Measurements from ENCODE around the gene GFPT2. TPM values are rescaled to one million over a fixed set of nuclear protein-coding genes. Genes with fewer than 3 reads are reported as not detected.

GFPT2 gene
- total RNA-seq, 2 donors from 2014 or later = 0.80 to 2.1 TPM

DNA sequence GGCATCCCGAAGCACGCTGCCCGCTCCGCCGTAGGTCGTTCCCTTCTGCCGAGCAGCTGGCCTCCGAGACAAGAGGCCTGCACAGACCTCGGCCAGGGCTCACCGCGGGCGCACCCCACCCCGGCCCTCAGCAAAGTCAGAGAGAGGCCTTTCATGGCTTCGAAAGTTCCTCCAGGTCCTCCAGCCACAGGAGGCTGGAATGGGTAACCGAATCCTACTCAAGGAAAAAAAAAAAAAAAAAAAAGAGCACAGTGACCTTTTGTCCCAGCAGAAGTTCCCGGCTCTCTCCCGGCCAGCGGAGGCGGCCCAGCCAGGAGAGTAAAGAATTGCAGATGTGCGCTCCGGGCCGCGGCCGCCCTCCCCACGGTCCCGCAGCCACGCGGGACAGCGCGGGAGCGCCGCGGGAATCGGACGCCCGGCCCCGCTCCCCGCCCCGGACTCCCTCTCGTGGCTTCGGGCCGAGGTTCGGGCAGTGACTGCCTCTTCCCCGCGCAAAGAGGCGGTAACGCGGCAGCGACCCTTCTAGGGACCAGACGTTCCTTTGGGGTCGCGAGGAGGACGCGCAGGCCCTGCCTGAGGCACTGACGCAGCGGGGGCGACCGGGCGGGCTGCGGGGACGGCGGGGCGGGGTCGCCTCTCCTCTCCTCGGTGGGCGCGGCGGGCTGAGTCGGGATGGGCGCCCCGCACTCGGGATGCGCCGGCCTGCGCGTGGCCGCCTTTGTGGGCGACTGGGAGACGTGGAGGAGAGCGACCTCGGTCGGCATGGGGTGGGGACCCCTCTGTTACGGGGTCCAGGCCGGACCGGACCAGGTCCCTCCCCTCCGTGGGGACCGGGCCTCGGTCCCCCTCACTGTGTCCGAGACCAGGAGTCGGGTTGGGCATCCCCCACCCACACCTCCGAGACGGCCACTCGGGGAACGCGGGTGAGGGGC lies 754 bp downstream of the GFPT2 start:
- peaks cover 47% of the 10 kb centered on the region for H3K27me3 Mint-ChIP-seq
- H3K4me1 Mint-ChIP-seq = peaks cover 7% of the 10 kb centered on the region
- no peaks in the 10 kb centered on the region for H3K9me3 ChIP-seq (ENCODE audit: control insufficient read depth, low read length, poor library complexity, severe bottlenecking)
- ATAC-seq (no peak), DNase-seq (no peak)
- H3K36me3 Mint-ChIP-seq (ENCODE audit: low read depth) = peaks cover 2% of the 10 kb centered on the region
- peak overlapping the region; percentile 70 for H3K4me3 Mint-ChIP-seq
- H3K27ac Mint-ChIP-seq = no peak overlapping the region

DNA sequence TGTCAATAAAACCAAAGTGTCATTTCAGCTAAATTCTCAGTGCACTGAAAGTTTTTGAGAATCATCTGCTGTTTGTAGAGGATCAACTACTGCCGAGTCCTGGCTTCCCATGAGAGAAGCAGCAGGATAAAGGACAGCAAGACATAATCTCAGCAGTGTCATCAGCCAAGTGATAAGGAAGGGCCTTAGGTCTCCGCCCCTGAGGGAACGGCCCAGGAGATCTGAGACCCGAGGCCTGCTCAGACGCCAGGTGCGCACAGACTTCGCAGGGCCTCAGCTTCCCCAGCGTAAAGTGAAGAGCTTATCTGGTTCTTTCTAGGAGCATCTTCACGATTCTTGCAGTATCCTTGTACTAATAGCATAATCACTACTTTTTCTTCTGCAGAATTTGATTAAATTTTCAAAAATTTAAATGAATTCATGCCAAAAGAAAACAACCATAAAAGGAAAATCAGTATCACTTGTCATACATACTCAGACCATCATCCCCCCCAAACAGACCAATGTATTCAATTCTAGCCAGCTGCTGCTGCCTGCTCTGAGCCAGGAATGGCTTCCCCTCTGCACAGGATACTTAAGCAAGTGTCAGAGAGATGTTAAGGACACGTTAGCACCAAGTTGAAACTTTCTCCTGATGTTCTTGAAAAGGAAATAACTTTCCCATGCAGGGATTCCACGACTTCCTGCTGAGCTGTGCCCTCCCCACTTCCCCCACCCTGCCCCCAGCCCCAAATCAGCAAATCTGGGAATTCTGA lies 2.2 kb downstream of the GFPT2 start:
- Mint-ChIP-seq H3K4me3 (no peak overlapping the region), H3K4me1 (peaks cover 7% of the 10 kb centered on the region), H3K36me3 (ENCODE audit: low read depth) (no peaks in the 10 kb centered on the region), H3K27ac (no peak overlapping the region), H3K27me3 (peaks cover 48% of the 10 kb centered on the region)
- no peak for DNase-seq
- no peaks in the 10 kb centered on the region for H3K9me3 ChIP-seq (ENCODE audit: control insufficient read depth, low read length, poor library complexity, severe bottlenecking)
- ATAC-seq = no peak

DNA sequence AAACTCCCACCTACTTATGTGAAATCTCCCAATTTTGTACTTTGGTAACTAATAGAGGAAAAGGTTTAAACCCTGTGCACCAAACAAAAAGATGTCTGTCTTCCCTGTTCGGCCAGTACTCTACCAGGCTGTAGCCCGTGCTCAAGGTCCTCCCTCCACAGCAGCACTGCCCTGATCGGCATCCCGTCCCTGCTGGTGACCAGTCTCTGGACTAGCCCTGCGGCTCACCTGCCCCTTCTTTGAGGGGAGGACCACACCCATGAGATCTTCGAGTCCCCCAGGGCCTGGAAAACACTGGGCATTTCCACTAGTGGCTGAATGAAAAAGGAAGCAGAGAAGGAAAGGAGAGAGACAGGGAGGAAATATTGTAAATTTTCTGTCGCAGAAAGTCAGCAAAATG lies 2.8 kb downstream of the GFPT2 start:
- no peak overlapping the region for H3K27ac Mint-ChIP-seq
- ATAC-seq (no peak), DNase-seq (no peak)
- H3K36me3 Mint-ChIP-seq (ENCODE audit: low read depth) = no peaks in the 10 kb centered on the region
- H3K27me3 Mint-ChIP-seq = peaks cover 49% of the 10 kb centered on the region
- no peak overlapping the region for H3K4me3 Mint-ChIP-seq
- peaks cover 7% of the 10 kb centered on the region for H3K4me1 Mint-ChIP-seq
- H3K9me3 ChIP-seq (ENCODE audit: control insufficient read depth, low read length, poor library complexity, severe bottlenecking) = no peaks in the 10 kb centered on the region

DNA sequence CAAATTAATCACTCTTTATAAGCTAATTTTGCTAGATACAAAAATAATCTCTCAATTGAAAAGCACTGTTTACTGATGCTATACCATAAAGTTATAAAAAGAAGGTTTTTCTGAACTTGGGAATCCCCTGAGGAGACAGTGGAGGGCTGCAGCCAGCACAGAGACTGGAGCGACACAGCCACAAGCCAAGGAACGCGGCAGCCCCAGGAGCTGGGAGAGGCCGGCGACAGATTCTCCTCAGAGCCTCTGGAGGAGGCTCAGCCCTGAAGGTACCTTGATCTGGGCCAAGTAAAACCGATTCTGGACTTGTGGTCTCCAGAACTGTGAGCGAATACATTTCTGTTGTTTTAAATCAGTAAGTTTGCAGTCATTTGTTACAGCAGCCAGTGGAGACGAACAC lies 3.7 kb downstream of the GFPT2 start:
- no peaks in the 10 kb centered on the region for H3K36me3 Mint-ChIP-seq (ENCODE audit: low read depth)
- H3K9me3 ChIP-seq (ENCODE audit: control insufficient read depth, low read length, poor library complexity, severe bottlenecking) = no peaks in the 10 kb centered on the region
- H3K4me3 Mint-ChIP-seq = no peak overlapping the region
- no peak for ATAC-seq
- H3K27ac Mint-ChIP-seq = no peak overlapping the region
- peaks cover 5% of the 10 kb centered on the region for H3K4me1 Mint-ChIP-seq
- DNase-seq = no peak
- H3K27me3 Mint-ChIP-seq = peaks cover 51% of the 10 kb centered on the region

DNA sequence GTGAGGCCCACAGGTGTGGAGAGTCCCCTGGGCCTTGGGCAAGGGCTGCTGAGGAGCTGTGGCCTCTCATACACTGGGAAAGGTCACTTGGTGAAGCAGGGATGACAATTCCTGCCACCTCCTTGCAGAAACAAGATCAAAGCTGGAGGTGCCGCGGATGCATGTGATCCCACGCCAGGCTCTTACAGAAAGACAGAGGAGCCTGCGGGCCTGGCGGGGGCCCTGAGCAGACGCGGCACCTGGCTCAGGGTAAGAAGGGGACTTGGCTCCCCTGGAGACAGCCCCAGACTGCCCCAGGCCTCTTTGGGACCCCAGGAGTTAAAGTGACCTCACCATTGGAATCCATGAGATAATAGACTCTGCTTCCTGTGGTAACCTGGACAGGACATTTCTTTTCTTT lies 4.8 kb downstream of the GFPT2 start:
- no peaks in the 10 kb centered on the region for H3K9me3 ChIP-seq (ENCODE audit: control insufficient read depth, low read length, poor library complexity, severe bottlenecking)
- H3K27ac Mint-ChIP-seq = no peak overlapping the region
- H3K27me3 Mint-ChIP-seq = peaks cover 49% of the 10 kb centered on the region
- ATAC-seq (no peak), DNase-seq (no peak)
- no peaks in the 10 kb centered on the region for H3K36me3 Mint-ChIP-seq (ENCODE audit: low read depth)
- no peak overlapping the region for H3K4me3 Mint-ChIP-seq
- H3K4me1 Mint-ChIP-seq = peaks cover 2% of the 10 kb centered on the region

DNA sequence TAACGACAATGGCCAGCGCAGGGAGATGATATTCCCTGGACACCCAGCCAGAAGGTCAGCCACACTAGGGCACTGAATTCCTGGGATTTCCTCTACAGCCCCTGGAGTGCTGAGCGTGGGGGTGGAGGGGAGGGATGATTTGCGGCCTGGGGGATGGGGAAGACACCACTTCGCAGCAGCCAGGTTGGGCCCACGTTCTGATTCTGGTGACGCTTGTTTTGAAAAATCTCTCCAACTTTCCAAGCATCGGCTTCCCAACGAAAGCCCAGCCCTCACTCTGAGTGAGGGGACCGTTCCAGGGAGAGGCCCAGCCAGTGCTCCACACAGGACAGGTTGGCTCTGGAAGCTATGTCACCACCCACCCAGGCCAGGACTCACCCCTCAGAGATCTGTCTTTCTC lies 5.4 kb downstream of the GFPT2 start:
- Mint-ChIP-seq H3K4me3 (no peak overlapping the region), H3K27ac (no peak overlapping the region), H3K36me3 (ENCODE audit: low read depth) (no peaks in the 10 kb centered on the region), H3K4me1 (peaks cover 2% of the 10 kb centered on the region), H3K27me3 (peaks cover 49% of the 10 kb centered on the region)
- DNase-seq (no peak), ATAC-seq (no peak)
- no peaks in the 10 kb centered on the region for H3K9me3 ChIP-seq (ENCODE audit: control insufficient read depth, low read length, poor library complexity, severe bottlenecking)

DNA sequence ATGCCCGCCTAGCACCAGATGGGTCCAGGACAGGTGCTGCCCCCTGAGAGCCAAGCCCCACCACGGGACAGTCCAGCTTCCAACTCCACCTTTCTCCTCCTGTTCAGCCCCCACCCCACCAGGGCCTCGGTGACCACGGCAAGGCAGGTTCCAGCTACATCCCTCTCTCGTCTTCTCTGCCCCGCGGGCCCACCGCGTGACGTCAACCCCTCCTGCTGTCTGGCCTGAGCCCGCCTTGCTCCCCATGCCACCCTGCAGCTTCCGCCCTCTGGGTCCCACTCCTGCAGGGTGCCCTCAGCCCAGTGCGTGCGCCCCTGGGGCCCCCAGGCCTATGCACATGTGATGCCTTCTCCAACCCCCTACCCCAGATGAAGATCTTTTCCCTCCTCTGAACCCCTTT lies 6.8 kb downstream of the GFPT2 start:
- no peak for ATAC-seq
- no peaks in the 10 kb centered on the region for H3K36me3 Mint-ChIP-seq (ENCODE audit: low read depth)
- H3K4me3 Mint-ChIP-seq = no peak overlapping the region
- no peaks in the 10 kb centered on the region for H3K4me1 Mint-ChIP-seq
- DNase-seq = no peak
- peaks cover 49% of the 10 kb centered on the region for H3K27me3 Mint-ChIP-seq
- no peaks in the 10 kb centered on the region for H3K9me3 ChIP-seq (ENCODE audit: control insufficient read depth, low read length, poor library complexity, severe bottlenecking)
- H3K27ac Mint-ChIP-seq = no peak overlapping the region

DNA sequence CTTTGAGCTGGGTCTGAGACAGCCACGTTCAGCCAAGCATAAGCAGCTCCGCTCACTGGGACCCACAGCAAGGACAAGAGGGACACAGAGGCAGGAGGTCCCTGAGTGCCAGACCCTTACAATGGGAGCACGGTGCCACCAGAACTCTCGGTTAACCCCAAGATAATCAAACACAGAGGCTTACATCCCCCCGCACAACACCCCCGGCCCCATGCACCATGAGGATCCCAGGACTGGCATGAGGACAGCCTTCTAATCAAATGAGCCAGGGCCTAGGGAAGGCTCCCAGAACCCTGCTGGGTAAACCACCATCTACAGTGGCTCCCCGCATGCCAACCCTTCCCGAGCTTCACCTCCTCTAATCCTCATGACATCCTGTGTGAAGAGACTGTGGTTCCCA lies 7.4 kb downstream of the GFPT2 start:
- ATAC-seq = no peak
- H3K36me3 Mint-ChIP-seq (ENCODE audit: low read depth) = no peaks in the 10 kb centered on the region
- no peak overlapping the region for H3K27ac Mint-ChIP-seq
- no peak for DNase-seq
- peaks cover 43% of the 10 kb centered on the region for H3K27me3 Mint-ChIP-seq
- no peaks in the 10 kb centered on the region for H3K9me3 ChIP-seq (ENCODE audit: control insufficient read depth, low read length, poor library complexity, severe bottlenecking)
- no peak overlapping the region for H3K4me3 Mint-ChIP-seq
- no peaks in the 10 kb centered on the region for H3K4me1 Mint-ChIP-seq

DNA sequence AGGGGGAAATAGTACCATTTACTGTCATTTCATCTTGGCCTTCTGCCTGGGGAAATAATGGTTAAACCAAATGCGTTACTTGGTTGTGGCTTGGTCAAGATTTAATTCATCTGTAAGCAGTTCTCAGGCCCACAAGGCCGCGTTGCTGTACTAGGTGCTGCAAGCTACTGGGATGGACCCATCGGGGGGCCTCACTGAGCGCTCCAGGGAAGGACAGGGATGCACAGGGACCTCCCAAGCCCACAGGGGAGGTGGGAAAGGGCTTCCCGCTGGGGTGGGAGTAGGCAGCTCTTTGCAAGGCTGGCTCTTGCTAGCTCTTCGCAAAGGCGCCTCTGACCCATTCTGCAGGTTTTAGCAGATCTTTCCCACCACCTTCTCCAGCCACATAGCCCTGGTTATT lies 8.0 kb downstream of the GFPT2 start:
- H3K4me3 Mint-ChIP-seq = no peak overlapping the region
- no peaks in the 10 kb centered on the region for H3K36me3 Mint-ChIP-seq (ENCODE audit: low read depth)
- ATAC-seq = no peak
- H3K27me3 Mint-ChIP-seq = peaks cover 37% of the 10 kb centered on the region
- H3K27ac Mint-ChIP-seq = no peak overlapping the region
- no peaks in the 10 kb centered on the region for H3K9me3 ChIP-seq (ENCODE audit: control insufficient read depth, low read length, poor library complexity, severe bottlenecking)
- DNase-seq = no peak
- no peaks in the 10 kb centered on the region for H3K4me1 Mint-ChIP-seq

DNA sequence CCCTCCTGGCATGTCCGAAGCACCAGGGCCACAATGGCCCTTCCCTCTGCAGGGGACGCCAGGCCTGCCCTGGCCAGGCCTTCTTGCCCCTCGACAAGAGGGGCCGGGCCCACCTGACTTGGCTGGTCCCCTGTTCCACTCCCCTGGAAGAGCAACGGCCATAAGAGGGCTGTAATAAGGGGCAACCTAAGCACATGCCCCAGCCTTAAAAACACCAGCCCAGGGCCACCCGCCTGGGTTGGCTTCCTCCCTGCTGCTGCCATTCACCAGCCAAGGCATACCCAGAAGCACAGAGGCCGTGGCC lies 8.5 kb downstream of the GFPT2 start:
- Mint-ChIP-seq H3K36me3 (ENCODE audit: low read depth) (no peaks in the 10 kb centered on the region), H3K4me1 (peaks cover 1% of the 10 kb centered on the region), H3K4me3 (no peak overlapping the region), H3K27me3 (peaks cover 38% of the 10 kb centered on the region), H3K27ac (no peak overlapping the region)
- H3K9me3 ChIP-seq (ENCODE audit: control insufficient read depth, low read length, poor library complexity, severe bottlenecking) = no peaks in the 10 kb centered on the region
- DNase-seq = no peak
- no peak for ATAC-seq

DNA sequence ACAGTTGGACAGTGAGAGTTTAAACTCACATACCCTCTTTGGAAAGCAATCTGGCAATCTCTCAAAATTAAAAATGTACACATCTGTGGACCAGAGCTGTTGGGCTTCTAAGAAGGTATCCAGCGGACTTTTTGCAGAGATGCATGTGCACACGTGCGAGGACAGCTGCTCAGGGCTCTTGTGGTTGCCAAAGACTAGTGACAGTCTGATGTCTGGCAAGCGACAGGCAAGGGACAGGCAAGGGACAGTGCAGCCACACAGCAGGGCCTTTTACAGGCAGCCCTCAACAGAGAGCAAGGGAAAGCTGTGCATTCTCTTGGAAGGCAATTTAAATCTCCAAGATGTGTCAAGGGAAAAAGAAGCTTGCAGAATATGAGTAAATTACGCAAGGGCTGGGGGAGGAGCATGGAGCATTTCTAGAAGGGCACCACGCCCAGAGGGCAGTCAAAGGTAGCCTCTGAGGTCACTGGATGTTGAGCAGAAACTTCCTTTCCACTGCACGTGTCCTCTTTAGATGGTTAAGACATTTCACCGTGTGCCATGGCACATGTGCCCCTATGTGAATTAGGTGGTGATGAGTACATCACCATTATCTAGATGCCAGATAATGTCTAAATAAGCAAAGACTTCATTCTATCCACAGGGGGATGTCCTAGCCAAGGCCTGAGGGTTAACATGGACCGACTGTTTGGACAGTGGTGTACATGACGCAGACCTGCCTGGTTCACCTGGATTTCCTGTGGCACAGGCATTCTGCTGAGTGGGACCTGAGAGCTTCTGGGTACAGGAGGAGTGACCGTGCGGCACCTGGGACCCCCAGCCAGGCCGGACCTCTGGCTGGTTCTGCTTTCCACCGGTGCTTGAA lies 9.1 kb downstream of the GFPT2 start:
- H3K9me3 ChIP-seq (ENCODE audit: control insufficient read depth, low read length, poor library complexity, severe bottlenecking) = no peaks in the 10 kb centered on the region
- Mint-ChIP-seq H3K4me3 (no peak overlapping the region), H3K27ac (peak overlapping the region; percentile 45), H3K36me3 (ENCODE audit: low read depth) (no peaks in the 10 kb centered on the region), H3K27me3 (peaks cover 41% of the 10 kb centered on the region), H3K4me1 (peaks cover 3% of the 10 kb centered on the region)
- DNase-seq (no peak), ATAC-seq (no peak)

DNA sequence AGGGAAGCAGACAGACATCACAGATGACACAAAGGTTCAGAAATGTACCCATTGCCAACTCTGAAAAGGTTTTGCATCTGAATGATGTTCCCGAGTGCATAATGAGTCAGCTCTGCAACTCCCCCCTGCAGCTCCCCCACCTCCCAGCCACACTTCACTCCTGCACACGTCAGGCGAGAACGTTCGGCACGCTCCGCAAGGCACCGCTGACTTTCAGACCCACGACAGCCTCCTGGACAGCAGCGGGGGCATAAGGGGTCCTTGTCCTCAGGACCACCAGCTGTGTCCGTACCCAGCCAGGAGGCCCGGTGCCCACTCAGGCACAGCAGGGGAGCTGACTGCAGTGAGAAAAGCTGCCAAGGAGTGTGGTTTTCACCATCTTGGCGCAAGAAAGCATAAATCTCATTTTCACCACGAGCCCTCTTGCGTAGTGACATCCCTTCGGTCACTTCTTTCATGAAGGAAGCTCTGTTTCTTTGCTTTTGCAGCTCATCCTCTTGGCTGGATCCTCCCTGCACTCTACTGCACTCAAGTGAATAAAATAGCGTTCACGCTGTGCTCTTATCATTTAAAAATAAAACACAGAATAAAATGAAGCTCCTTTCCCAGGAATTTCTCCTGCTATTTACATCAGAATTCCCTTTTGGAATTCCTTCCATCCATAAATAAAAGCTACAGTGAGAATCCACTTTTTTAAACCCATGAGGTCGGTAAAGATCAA lies 9.9 kb downstream of the GFPT2 start:
- ATAC-seq (no peak), DNase-seq (no peak)
- Mint-ChIP-seq H3K4me1 (peaks cover 3% of the 10 kb centered on the region), H3K27me3 (peaks cover 45% of the 10 kb centered on the region), H3K36me3 (ENCODE audit: low read depth) (no peaks in the 10 kb centered on the region), H3K4me3 (no peak overlapping the region), H3K27ac (peak overlapping the region; percentile 45)
- no peaks in the 10 kb centered on the region for H3K9me3 ChIP-seq (ENCODE audit: control insufficient read depth, low read length, poor library complexity, severe bottlenecking)

DNA sequence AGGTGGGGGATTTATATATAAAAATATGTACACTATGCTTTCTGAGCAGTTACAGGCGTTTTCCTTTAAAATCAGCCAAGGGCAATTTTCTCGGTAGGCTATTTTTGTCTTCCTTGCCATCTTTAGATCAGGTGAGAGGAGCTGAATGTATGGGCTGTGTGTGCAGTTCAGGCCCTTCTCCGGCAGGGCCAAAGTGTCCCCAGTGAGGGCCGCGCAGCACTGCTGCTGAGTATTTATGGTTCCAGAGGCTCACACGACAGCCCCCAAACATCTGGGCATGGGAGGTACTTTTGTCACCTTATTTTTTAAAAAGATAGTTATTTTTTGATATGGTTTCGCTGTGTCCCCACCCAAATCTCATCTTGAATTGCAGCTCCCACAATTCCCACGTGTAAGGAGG lies 11.5 kb downstream of the GFPT2 start:
- H3K4me1 Mint-ChIP-seq = peaks cover 3% of the 10 kb centered on the region
- H3K27ac Mint-ChIP-seq = no peak overlapping the region
- H3K27me3 Mint-ChIP-seq = peaks cover 44% of the 10 kb centered on the region
- no peaks in the 10 kb centered on the region for H3K36me3 Mint-ChIP-seq (ENCODE audit: low read depth)
- ATAC-seq (no peak), DNase-seq (no peak)
- no peaks in the 10 kb centered on the region for H3K9me3 ChIP-seq (ENCODE audit: control insufficient read depth, low read length, poor library complexity, severe bottlenecking)
- H3K4me3 Mint-ChIP-seq = no peak overlapping the region
